MM.1S (cell line): Measurements from ENCODE around the gene EVPL.
"Not testable (repeated sequence)": the region's sequence is repeated elsewhere in the genome, so short reads cannot be mapped to it uniquely, and the experiment has no call there.

Experiments
- EZH2 ChIP-seq: fragments of 300-600 bp; sonication (generic); optimal IDR thresholded peaks from 2 replicates; pipeline ENCODE3; 2017; ENCODE audit warnings: low read depth, mild to moderate bottlenecking, antibody characterized with exemption, low read length, mixed read lengths
- TF ChIP-seq, protein P1 (sequence below): fragments of 300-600 bp; sonication (generic); IDR thresholded peaks from 2 replicates; pipeline ENCODE4 v1.5.1; 2016; ENCODE audit warnings: antibody characterized with exemption, low read length, mixed read lengths

GRCh38 chr17:75969044-75969443 lies 58.1 kb downstream of the EVPL start:
- TF ChIP-seq, protein P1, sequence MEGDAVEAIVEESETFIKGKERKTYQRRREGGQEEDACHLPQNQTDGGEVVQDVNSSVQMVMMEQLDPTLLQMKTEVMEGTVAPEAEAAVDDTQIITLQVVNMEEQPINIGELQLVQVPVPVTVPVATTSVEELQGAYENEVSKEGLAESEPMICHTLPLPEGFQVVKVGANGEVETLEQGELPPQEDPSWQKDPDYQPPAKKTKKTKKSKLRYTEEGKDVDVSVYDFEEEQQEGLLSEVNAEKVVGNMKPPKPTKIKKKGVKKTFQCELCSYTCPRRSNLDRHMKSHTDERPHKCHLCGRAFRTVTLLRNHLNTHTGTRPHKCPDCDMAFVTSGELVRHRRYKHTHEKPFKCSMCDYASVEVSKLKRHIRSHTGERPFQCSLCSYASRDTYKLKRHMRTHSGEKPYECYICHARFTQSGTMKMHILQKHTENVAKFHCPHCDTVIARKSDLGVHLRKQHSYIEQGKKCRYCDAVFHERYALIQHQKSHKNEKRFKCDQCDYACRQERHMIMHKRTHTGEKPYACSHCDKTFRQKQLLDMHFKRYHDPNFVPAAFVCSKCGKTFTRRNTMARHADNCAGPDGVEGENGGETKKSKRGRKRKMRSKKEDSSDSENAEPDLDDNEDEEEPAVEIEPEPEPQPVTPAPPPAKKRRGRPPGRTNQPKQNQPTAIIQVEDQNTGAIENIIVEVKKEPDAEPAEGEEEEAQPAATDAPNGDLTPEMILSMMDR = not testable (repeated sequence)
- TF ChIP-seq EZH2 = not testable (repeated sequence)
